ENCODE data around the gene PHPT1.
"Not testable (repeated sequence)": the region's sequence is repeated elsewhere in the genome, so short reads cannot be mapped to it uniquely, and the experiment has no call there.

Gene PHPT1

DNA sequence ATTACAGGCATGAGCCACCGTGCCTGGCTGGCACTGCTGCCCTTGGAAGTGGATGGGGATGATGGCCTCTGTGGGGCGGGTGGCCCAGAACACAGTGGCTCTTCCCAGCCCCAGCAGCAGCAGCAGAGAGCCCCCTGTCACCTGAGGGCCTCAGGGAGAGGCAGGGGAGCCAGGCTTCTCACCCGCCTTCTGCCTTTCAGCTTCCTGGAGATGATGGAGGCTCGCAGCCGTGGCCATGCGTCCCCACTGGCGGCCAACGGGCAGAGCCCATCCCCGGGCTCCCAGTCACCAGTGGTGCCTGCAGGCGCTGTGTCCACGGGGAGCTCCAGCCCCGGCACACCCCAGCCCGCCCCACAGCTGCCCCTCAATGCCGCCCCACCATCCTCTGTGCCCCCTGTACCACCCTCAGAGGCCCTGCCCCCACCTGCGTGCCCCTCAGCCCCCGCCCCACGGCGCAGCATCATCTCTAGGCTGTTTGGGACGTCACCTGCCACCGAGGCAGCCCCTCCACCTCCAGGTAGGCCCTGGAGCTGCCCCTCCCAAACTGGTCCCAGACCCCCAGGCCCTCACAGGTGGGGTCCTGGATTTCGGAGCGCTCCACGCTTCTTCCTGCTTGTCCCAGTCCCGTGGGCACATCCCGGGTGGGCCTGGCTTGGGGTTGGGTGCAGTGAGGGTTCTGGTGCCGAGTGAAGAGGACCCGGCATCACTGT, 11.9 kb upstream of the PHPT1 start:
- DNase-seq (ENCODE audit: low read depth, low spot score): no peak

DNA sequence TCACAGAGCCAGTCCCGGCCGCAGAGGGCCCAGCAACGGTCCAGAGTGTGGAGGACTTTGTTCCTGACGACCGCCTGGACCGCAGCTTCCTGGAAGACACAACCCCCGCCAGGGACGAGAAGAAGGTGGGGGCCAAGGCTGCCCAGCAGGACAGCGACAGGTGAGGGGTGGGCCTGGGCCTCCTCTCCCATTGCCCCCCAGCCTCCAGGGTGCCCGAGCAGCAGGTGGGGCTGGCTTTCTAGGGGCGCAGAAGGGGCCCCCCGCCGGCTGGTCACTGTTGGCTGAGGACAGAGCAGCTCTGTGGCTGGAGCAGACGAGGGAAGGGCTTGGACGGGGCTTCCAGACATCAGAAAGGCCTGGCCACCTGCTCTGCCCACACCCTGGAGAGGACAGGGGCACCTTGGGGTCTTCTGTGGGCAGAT, 11.3 kb upstream of the PHPT1 start:
- DNase-seq (ENCODE audit: low read depth, low spot score): not testable (repeated sequence)

DNA sequence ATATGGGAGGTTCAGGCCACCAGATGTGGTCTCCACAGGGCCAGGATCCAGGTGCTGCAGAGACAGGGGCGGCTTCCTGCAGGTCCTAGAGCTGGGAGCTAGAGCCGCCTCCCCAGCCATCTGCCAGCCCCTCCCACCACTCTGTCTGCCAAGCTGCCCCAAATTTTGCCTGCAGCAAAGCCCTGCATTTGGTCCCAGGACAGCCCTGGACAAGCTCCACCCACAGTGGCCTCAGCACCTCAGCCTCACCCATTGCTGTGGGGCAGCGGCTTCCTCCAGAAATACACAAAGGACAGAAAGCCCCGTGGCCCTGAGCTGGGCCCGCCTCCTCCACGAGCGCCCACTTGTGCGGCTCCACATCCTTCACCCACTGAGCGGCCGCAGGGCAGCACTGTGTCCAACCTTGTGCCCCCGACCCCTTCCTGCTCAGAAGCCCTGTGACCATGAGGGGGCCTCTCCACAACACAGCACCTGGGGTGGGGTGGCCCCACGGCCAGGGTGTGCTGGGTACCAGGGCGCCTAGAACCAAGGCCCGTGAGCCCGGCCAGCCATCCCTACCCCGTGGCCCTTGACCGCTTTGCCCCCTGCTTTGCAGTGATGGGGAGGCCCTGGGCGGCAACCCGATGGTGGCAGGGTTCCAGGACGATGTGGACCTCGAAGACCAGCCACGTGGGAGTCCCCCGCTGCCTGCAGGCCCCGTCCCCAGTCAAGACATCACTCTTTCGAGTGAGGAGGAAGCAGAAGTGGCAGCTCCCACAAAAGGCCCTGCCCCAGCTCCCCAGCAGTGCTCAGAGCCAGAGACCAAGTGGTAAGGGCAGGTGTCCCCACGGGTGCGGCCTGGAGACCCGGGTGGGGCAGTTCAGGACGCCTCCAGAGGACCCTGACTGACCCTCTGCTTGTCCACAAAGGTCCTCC, 10.6 kb upstream of the PHPT1 start:
- no peak for DNase-seq (ENCODE audit: low read depth, low spot score)

DNA sequence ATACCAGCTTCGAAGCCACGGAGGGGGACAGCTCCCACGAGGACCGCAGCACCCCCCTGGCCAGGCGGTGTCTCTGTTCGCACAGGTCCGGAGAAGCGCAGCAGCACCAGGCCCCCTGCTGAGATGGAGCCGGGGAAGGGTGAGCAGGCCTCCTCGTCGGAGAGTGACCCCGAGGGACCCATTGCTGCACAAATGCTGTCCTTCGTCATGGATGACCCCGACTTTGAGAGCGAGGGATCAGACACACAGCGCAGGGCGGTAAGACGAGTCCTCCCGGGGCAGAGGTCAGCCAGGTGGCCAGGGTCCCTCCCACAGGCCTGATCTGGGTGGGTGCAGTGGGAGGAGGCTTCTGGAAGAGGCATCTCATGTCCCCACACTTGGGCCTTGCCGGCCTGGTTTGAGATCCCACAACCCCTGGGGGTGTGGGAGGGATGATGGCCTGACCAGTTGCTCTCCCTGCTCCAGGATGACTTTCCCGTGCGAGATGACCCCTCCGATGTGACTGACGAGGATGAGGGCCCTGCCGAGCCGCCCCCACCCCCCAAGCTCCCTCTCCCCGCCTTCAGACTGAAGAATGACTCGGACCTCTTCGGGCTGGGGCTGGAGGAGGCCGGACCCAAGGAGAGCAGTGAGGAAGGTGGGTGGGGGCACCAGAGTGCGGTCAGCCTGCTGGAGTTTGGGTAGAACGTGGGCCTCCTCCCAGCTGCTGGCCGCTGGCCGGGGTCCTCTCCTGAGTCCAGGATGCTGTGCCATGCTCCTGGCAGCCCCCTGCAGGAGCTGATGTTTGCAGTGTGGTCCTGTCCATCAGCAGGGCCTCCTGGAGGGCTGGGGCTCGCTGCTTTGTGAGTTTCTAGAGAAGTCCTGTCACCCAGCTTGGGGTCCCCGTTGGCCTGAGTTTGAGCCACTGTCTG, 9.7 kb upstream of the PHPT1 start:
- no peak for DNase-seq (ENCODE audit: low read depth, low spot score)

DNA sequence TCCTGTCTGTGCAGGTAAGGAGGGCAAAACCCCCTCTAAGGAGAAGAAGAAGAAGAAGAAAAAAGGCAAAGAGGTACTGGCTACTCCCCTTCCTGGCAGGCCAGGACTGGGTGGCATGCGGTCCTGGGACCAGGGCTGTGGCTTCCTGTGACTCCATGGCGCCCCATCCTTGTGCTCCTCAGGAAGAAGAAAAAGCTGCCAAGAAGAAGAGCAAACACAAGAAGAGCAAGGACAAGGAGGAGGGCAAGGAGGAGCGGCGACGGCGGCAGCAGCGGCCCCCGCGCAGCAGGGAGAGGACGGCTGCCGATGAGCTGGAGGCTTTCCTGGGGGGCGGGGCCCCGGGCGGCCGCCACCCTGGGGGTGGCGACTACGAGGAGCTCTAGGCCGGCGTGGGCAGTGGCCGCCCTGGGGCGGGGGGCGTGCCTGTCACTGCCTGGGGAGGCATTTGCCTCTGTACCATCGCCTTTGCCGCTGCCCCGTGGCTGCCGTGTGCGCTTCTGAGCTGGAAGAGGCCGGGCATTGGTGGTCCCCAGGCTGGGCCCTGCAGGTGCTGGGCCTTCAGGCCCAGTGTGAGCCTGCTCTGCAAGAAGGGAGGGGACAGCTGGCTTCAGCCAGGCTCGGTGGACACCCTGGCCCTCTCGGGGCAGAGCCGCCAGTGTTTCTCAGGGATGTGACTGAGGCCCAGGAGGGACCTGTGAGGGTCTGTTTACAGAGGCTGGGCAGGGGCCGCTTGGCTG, 8.9 kb upstream of the PHPT1 start:
- DNase-seq (ENCODE audit: low read depth, low spot score): no peak

DNA sequence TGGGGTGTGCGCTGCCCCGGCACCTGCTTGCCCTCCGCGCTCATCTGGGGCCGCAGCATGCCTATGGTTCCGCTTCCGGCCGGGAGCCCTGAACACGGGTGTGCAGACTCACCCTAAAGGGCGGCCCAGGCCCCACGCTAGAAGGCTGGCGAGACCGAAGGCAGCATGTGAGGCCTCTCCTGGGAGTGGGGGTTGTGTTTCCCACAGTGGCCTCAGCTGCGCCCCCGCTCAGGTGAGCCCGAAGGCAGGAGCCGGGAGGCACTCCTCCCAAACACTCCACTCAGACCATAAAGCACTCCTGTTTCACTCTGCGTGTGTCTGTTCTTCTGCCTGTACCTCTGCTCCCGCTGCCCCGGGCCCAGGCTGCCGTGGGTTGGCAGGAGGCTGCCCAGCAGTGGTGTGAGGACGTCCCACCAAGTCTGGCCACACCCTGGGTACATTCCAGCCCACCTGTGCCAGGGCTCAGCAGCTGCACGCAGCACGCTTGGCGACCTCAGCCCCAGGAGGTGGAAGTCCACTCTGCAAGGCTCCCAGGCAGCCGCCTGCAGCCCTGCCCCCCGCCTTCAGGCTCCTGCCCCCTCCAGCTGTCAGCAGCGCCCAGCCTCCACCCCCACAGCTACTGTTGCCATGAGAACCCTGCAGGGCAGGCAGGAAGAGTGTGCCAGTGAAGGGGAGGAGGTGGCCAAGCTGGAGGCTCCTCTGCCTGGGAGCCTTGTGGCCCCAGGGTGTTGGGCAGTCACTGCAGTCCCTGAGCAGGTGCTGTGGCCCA, 8.1 kb upstream of the PHPT1 start:
- DNase-seq (ENCODE audit: low read depth, low spot score): no peak

DNA sequence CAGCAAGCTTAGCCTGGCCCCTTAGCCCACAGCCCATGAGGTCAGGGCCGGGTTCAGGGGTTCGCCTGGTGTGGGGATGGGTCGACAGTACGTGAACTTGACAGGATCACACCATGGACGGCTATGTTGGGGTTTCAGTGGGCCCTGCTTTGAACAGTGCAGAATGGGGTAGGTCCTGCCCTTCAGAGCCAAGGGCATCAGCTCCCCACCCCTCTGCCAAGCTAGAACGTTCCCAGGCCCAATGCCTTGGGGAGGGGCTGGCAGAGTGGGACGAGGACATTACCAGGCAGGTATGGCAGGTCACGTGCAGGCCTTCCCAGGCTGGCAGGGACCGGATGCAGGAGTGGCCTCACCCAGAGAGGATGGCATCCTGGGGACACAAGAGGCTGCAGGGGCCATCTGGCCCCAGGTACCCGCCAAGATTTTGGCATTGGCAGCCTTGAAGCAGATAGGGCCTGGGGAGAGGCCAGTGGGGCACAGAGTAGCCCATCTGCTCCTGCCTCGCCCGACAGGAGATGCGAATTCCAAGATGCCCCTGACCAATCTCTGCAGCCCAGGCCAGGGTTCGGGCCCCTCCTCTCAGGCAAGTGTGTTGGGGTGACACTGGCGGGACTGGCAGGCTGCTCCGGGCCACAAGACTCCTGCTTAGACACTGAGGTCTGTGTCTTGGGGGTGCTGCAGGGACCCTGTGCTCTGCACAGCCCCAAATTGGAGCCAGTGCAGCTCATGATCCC, 7.4 kb upstream of the PHPT1 start:
- DNase-seq (ENCODE audit: low read depth, low spot score): not testable (repeated sequence)

DNA sequence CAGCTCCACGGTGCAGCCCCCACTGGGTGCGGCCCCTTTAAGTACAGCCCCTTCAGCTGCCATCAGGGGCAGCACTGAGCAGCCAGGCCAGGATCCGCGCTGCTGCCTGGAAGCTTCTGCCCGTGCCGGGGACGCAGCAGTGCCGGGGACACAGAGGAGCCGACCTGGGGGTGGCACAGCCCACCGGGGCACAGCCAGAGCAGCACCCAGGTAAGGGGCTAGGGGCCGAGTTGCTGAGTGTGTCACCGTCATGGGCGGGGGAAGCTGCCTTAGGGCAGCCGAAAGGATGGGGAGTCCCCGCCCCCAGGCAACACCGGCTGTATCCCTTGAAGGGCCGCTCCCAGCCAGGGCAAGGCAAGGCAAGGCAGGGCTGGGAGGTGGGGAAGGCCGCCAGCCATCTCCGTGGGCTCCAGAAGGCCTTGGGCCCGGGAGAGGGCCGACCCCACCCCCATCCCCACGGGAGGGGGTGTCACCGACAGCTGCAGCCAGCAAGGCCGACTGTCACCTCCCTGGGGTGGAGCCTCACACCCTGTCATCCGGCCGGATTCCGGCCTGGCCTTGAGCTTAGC, 6.7 kb upstream of the PHPT1 start, which contains the start of gene AJM1:
Gene AJM1 (plus strand): TSS at position 99 of the 569 bp plus-strand sequence. CDS start 1,937 bp downstream, outside the sequence.
- not testable (repeated sequence) for DNase-seq (ENCODE audit: low read depth, low spot score)

DNA sequence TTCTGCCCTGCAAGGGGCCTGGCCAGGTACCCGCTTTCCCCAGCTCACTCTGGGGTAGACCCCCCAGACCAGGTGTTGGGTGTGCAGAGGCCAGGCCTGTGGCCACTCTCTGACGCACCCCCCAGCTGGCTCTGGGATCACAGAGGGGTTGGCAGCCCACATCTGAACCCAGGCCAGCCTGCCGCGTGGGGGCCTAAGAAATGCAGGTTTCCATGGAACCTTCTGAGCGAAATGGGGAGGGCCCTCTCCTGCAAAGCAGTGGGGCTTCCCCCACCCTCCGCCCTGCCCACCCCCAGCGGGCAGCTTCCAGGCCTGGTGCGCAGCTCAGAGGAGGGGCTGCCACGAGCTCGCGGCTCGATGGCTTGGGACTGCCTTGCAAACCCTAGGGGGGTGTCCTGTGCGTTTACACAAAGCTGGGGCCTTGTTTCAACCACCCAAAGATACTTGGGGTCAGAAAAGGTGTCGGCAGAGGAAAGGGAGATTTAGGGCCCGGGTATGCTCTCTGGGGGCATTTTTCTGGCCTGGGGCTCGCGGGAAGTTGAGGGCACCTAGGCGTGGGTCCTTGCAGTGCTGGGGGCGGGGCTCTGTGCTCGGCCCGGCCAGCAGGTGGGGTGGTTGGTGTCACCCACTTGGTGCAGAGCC, 5.9 kb upstream of the PHPT1 start:
- DNase-seq (ENCODE audit: low read depth, low spot score): not testable (repeated sequence)

DNA sequence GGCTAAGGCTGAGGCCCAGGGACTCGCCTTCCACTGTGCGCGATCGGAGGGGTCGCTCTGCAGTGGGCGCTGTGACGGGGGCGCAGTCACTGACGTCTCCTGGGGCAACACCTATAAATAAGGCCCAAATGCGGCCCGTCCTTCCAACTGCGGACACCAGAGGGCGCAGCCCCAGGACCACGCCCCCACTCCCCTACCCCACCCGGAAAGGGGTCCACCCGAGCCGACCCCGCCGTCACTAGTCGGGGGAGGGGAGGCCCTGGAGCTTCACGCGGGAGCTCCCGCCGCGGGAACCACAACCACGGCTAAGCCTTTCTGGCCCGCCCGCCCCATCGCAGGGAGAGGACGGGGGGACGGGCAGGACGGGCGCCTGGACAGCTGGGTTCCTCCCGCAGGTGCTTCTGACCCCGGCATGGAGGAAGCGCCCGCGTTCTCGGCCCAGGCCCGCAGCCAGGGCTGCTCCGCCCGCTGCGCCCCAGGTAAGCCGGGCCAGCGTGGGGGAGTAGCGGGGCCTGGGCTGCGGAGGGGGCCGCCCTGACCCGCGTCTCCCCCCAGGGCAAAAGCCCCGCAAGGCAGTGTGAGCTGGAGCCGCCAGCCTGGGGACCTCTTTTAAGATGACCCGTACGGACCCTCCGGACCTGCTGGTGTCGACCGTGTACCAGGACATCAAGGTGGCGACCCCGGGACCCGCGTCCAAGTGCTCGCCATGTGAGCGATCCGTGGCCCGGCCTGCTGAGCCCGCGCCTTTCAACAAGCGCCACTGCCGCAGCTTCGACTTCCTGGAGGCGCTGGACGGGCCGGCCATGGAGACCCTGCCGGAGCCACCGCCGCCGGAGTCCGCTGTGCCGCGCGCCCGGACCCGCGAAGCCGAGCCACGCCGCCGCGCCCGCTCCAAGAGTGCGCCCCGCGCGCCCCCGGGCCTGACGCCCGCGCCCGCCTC, 5.1 kb upstream of the PHPT1 start:
- not testable (repeated sequence) for DNase-seq (ENCODE audit: low read depth, low spot score)

DNA sequence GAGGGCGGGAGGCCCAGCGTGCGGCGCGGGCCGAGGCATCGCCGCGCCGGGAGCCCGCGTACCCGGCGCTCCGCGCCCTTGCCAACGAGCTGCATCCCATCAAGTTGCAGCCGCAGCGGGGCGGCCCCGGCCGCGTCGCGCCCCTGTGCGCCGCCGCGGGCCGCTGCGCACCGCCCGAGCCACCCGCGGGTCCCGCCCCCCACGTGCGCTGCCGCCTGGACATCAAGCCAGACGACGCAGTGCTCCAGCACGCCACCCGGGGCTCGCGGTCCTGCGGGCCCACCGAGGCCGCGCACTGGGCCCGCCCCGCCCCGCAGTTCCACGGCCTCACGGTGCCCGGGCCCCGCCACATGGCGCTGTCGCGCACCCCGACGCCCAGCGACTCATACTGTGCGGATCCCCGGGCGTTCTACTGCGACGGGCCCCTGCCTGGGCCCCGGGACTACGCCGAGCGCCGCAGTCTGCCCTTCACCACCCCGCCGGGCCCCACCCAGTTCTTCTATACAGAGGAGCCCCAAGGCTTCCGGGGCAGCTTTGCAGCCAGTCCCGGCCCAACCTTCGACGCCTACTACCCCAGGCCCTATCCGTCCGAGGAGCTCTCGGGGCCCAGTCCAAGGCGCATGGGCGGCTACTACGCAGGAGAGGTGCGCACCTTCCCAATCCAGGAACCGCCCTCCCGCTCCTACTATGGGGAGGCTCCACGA, 4.3 kb upstream of the PHPT1 start:
- DNase-seq (ENCODE audit: low read depth, low spot score): no peak

DNA sequence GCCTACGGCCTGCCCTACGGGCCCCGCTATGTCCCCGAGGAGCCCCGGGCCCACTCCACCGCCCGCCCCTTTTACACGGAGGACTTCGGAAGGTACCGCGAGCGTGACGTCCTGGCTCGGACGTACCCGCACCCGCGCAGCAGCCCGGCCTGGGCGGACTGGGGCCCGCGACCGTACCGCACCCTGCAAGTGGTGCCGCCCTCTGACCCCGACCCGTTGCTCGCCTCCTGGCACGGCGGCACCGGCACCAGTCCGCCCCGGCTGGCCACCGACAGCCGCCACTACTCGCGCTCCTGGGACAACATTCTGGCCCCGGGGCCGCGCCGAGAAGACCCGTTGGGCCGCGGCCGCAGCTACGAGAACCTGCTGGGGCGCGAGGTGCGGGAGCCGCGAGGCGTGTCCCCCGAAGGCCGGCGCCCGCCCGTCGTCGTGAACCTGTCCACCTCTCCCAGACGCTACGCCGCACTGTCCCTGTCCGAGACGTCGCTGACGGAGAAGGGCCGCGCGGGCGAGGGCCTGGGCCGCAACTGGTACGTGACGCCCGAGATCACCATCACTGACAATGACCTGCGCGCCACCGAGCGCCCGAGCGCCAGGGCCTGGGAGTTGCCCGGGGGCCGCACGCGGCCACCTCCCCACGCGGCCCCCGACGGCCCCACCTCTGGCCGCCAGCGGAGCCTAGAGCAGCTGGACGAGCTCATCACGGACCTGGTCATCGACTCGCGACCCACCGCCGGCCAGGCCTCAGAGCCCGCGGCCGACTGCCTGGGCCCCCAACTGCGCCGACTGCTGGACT, 3.5 kb upstream of the PHPT1 start:
- no peak for DNase-seq (ENCODE audit: low read depth, low spot score)

DNA sequence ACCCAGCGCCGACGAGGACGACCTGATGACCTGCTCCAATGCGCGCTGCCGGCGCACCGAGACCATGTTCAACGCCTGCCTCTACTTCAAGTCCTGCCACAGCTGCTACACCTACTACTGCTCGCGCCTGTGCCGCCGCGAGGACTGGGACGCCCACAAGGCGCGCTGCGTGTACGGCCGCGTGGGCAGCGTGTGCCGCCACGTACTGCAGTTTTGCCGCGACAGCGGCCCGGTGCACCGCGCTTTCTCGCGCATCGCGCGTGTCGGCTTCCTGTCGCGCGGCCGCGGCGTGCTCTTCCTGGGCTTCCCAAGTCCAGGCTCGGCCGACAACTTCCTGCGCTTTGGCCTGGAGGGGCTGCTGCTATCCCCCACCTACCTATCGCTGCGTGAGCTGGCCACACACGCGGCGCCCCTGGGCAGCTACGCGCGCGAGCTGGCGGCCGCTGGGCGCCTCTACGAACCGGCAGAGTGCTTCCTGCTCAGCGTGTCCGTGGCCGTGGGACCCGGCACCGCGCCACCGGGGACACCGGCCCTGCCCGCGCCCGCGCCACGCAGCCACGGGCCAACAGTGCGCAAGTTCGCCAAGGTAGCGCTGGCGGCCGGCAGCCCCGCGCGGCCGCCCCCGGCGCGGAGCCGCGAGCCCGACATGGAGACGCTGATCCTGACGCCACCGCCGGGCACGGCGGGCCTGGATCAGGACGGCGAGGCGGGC, 2.7 kb upstream of the PHPT1 start:
- no peak for DNase-seq (ENCODE audit: low read depth, low spot score)

DNA sequence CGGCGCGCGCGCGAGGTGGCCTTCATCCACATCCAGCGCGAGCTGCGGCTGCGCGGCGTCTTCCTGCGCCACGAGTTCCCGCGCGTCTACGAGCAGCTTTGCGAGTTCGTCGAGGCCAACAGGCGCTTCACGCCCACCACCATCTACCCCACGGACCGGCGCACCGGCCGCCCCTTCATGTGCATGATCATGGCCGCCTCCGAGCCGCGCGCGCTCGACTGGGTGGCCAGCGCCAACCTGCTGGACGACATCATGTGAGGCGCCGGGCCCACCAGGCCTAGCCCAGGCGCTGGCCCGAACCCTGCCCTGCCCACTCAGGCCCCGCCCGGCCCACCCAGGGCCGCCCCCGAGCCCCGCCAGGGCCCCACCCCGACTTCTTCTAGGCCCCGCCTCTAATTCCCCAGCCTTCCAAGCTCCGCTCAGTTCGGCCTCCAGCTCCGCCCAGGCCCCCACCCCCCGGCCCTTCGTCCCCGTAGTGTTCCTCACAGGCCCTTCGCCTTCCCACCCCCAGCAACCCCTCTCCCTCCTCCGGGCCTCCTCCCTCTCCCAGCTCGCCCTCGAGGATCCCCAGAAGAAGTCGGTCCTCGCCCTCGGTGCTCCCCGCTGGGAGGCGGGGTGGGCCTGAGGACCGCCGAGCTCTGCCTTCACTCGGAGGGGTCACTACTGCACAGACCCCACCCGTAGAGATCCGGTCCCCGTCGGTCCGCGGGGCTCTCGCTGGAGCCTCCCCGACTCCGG, 2.0 kb upstream of the PHPT1 start:
- DNase-seq (ENCODE audit: low read depth, low spot score): no peak

Data from iPS DF 19.7 (cell line).